ENCODE measurements around the gene C15orf40. TPM values are rescaled to one million over a fixed set of nuclear protein-coding genes. Genes with fewer than 3 reads are reported as not detected.

The C15orf40 gene
- total RNA-seq, 1 donor from 2014 or later = 23.1 TPM

GRCh38 chr15:82970696-82971095, 40.7 kb downstream of the C15orf40 start:
- no peak overlapping the region for H3K27ac Mint-ChIP-seq (ENCODE audit: unreplicated experiment)
- H3K27me3 Mint-ChIP-seq (ENCODE audit: low read depth) = no peaks in the 10 kb centered on the region
- no peak overlapping the region for H3K4me3 Mint-ChIP-seq
- H3K36me3 Mint-ChIP-seq (ENCODE audit: low read depth) = no peaks in the 10 kb centered on the region
- TF ChIP-seq, protein P1, sequence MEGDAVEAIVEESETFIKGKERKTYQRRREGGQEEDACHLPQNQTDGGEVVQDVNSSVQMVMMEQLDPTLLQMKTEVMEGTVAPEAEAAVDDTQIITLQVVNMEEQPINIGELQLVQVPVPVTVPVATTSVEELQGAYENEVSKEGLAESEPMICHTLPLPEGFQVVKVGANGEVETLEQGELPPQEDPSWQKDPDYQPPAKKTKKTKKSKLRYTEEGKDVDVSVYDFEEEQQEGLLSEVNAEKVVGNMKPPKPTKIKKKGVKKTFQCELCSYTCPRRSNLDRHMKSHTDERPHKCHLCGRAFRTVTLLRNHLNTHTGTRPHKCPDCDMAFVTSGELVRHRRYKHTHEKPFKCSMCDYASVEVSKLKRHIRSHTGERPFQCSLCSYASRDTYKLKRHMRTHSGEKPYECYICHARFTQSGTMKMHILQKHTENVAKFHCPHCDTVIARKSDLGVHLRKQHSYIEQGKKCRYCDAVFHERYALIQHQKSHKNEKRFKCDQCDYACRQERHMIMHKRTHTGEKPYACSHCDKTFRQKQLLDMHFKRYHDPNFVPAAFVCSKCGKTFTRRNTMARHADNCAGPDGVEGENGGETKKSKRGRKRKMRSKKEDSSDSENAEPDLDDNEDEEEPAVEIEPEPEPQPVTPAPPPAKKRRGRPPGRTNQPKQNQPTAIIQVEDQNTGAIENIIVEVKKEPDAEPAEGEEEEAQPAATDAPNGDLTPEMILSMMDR (conservative IDR thresholded peaks at IDR 0.05) = no peak
- no peaks in the 10 kb centered on the region for H3K4me1 Mint-ChIP-seq
- no peaks in the 10 kb centered on the region for H3K9me3 Mint-ChIP-seq
- DNase-seq (ENCODE audit: low read depth, low spot score) = no peak

DNA sequence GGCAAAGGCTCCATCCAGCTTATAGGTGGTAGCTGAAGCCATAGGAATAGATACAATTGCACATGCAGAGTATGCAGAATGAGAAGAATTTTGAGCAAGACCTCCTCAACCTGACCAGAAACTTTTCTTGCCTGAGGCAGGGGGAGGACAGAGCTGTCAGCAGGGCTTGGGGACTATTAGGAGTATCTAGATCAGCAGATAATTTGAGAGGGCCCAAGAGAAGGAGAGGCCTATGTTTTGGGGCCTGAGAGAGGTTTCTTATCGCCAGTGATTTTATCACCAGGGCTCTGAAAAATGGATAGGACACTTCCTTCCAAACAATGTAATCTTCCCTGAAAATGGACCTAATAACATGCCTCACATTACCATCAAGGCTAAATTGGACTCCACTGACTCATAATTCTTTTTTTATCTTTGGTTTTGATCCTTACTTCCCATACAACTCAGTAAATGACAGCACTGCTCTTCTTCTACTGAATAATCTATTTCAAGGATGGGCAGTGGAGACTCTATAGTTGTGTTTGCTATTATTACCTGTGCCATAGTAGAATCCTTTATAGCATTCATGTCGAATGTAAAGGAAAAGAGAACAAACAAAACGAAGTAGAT, 41.3 kb downstream of the C15orf40 start:
- Mint-ChIP-seq H3K36me3 (ENCODE audit: low read depth) (no peaks in the 10 kb centered on the region), H3K4me1 (no peaks in the 10 kb centered on the region), H3K9me3 (no peaks in the 10 kb centered on the region), H3K27me3 (ENCODE audit: low read depth) (no peaks in the 10 kb centered on the region), H3K27ac (ENCODE audit: unreplicated experiment) (no peak overlapping the region), H3K4me3 (no peak overlapping the region)
- DNase-seq (ENCODE audit: low read depth, low spot score) = no peak
- TF ChIP-seq, protein P1 (conservative IDR thresholded peaks at IDR 0.05) = no peak

- Mint-ChIP-seq H3K4me1 (no peaks in the 10 kb centered on the region), H3K4me3 (no peak overlapping the region), H3K27me3 (ENCODE audit: low read depth) (no peaks in the 10 kb centered on the region), H3K9me3 (no peaks in the 10 kb centered on the region), H3K27ac (ENCODE audit: unreplicated experiment) (no peak overlapping the region), H3K36me3 (ENCODE audit: low read depth) (no peaks in the 10 kb centered on the region)
- DNase-seq (ENCODE audit: low read depth, low spot score) = no peak
- TF ChIP-seq, protein P1 (conservative IDR thresholded peaks at IDR 0.05) = no peak
Measured at GRCh38 chr15:82969353-82969752, 42.1 kb downstream of the C15orf40 start.

- no peak for DNase-seq (ENCODE audit: low read depth, low spot score)
- Mint-ChIP-seq H3K4me3 (no peak overlapping the region), H3K9me3 (no peaks in the 10 kb centered on the region), H3K27ac (ENCODE audit: unreplicated experiment) (peak overlapping the region; percentile 61), H3K4me1 (no peaks in the 10 kb centered on the region), H3K36me3 (ENCODE audit: low read depth) (no peaks in the 10 kb centered on the region), H3K27me3 (ENCODE audit: low read depth) (no peaks in the 10 kb centered on the region)
- TF ChIP-seq, protein P1 (conservative IDR thresholded peaks at IDR 0.05) = no peak
Measured at GRCh38 chr15:82968066-82968465, 43.4 kb downstream of the C15orf40 start.

DNA sequence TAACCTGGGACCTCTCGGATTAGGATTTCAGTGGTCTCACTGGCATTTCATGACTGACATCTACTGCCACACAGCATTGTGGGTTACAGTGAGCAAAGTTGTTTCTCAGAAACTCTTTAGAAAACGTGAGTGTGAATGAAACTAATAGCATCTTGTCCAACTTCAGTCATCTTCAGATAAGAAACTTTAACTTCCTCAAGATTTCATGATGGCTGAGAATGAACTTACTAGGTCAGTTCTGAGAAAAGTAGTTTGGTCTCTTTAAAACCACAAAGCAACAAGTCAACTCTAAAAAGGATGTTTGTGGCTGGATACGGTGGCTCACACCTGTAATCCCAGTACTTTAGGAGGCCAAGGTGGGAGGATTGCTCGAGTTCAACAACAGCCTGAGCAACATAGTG, 44.8 kb downstream of the C15orf40 start:
- TF ChIP-seq, protein P1 (conservative IDR thresholded peaks at IDR 0.05) = no peak
- no peaks in the 10 kb centered on the region for H3K27me3 Mint-ChIP-seq (ENCODE audit: low read depth)
- no peak overlapping the region for H3K27ac Mint-ChIP-seq (ENCODE audit: unreplicated experiment)
- H3K9me3 Mint-ChIP-seq = no peaks in the 10 kb centered on the region
- no peak overlapping the region for H3K4me3 Mint-ChIP-seq
- no peak for DNase-seq (ENCODE audit: low read depth, low spot score)
- H3K4me1 Mint-ChIP-seq = no peaks in the 10 kb centered on the region
- H3K36me3 Mint-ChIP-seq (ENCODE audit: low read depth) = no peaks in the 10 kb centered on the region
